GM23248 (cell line): Measurements from ENCODE around the gene SMTNL2.

Experiments
- EZH2 ChIP-seq: fragments of 200-600 bp; sonication (generic); IDR thresholded peaks from 2 replicates; pipeline ENCODE4 v1.6.1; 2018; ENCODE audit warnings: antibody characterized with exemption, mild to moderate bottlenecking; ENCODE audit not compliant: insufficient read depth, poor library complexity, severe bottlenecking
- EZH2phosphoT487 ChIP-seq: fragments of 200-600 bp; sonication (generic); IDR thresholded peaks from 2 replicates; pipeline ENCODE4 v1.6.1; 2018; ENCODE audit warnings: antibody characterized with exemption, moderate library complexity, mild to moderate bottlenecking, low read depth; ENCODE audit not compliant: insufficient read depth

- no peak for TF ChIP-seq EZH2
- TF ChIP-seq EZH2phosphoT487, result no peak
These were observed 46.7 kb upstream of the SMTNL2 start for GRCh38 chr17:4537451-4538235.
